Fibroblast of villous mesenchyme (primary cell): Measurements from ENCODE around the gene PTPRH. TPM values are rescaled to one million over a fixed set of nuclear protein-coding genes. Genes with fewer than 3 reads are reported as not detected.

Experiments used
- DNase-seq: peaks from one replicate; pipeline ENCODE4 v3.0.0-alpha.2; 2010; ENCODE audit warnings: low read depth
- H3K4me3 ChIP-seq: 2 replicates; pipeline ENCODE4 v1.5.1; 2011; ENCODE audit warnings: low read depth, mild to moderate bottlenecking, low read length
- CTCF ChIP-seq: IDR thresholded peaks from 2 replicates; pipeline ENCODE4 v1.5.1; 2012; ENCODE audit warnings: low read depth, mild to moderate bottlenecking, low read length; ENCODE audit not compliant: insufficient read depth
- total RNA-seq: library from RNA; depleted of rRNA; stranded (reverse); fragments of >200 nt; gene quantifications from 2 replicates; pipeline ENCODE4 v1.2.3, GENCODE V29; 2012

PTPRH gene
- total RNA-seq, 1 donor = 3.9 TPM

- TF ChIP-seq CTCF = no peak
- no peak for DNase-seq
- no peak overlapping the region for H3K4me3 ChIP-seq
Measured at GRCh38 chr19:55224038-55224665, 14.9 kb upstream of the PTPRH start.

- no peak for TF ChIP-seq CTCF
- H3K4me3 ChIP-seq = no peak overlapping the region
- no peak for DNase-seq
Measured at GRCh38 chr19:55223291-55224037, 14.2 kb upstream of the PTPRH start.

- no peak overlapping the region for H3K4me3 ChIP-seq
- no peak for TF ChIP-seq CTCF
- no peak for DNase-seq
Measured at GRCh38 chr19:55220525-55220924, 11.2 kb upstream of the PTPRH start.

- TF ChIP-seq CTCF = no peak
- H3K4me3 ChIP-seq = peak overlapping the region; percentile 66
- peak; percentile 99 for DNase-seq
Measured at GRCh38 chr19:55216461-55217198, 7.3 kb upstream of the PTPRH start.

GRCh38 chr19:55213547-55213946, 4.2 kb upstream of the PTPRH start:
- no peak for TF ChIP-seq CTCF
- DNase-seq = no peak
- no peak overlapping the region for H3K4me3 ChIP-seq

GRCh38 chr19:55212447-55212846, 3.1 kb upstream of the PTPRH start:
- no peak for DNase-seq
- H3K4me3 ChIP-seq = no peak overlapping the region
- TF ChIP-seq CTCF = peak; percentile 19
